ENCODE data around the gene RAPGEF2. TPM values are rescaled to one million over a fixed set of nuclear protein-coding genes. Genes with fewer than 3 reads are reported as not detected.

RAPGEF2 gene
- total and polyA plus RNA-seq, 7 donors: 4.6 to 35.2 (median 20.4) TPM

GRCh38 chr4:159239629-159240028, 136.8 kb downstream of the RAPGEF2 start:
- no peaks in the 10 kb centered on the region for H3K27me3 ChIP-seq (ENCODE audit: insufficient read depth in 3 of 3, low read length in 2 of 3)
- intact Hi-C loops (cut with DNase I): no loop called here
- no peak overlapping the region for H3K27ac ChIP-seq
- H3K9me3 ChIP-seq: no peaks in the 10 kb centered on the region
- ATAC-seq: no peak
- TF ChIP-seq, protein P1, sequence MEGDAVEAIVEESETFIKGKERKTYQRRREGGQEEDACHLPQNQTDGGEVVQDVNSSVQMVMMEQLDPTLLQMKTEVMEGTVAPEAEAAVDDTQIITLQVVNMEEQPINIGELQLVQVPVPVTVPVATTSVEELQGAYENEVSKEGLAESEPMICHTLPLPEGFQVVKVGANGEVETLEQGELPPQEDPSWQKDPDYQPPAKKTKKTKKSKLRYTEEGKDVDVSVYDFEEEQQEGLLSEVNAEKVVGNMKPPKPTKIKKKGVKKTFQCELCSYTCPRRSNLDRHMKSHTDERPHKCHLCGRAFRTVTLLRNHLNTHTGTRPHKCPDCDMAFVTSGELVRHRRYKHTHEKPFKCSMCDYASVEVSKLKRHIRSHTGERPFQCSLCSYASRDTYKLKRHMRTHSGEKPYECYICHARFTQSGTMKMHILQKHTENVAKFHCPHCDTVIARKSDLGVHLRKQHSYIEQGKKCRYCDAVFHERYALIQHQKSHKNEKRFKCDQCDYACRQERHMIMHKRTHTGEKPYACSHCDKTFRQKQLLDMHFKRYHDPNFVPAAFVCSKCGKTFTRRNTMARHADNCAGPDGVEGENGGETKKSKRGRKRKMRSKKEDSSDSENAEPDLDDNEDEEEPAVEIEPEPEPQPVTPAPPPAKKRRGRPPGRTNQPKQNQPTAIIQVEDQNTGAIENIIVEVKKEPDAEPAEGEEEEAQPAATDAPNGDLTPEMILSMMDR (IDR thresholded peaks at IDR 0.05): no peak
- WGBS, 3 donors: 90 to 96% (median 90%) methylated on average over 2 of the region's 2 CpGs
- peaks cover 43% of the 10 kb centered on the region for H3K4me1 ChIP-seq
- H3K4me3 ChIP-seq: no peak overlapping the region
- DNase-seq: no peak
- peaks cover 0 to 10% of the 10 kb centered on the region in 2 donors for H3K36me3 ChIP-seq (ENCODE audit: insufficient read depth in 1 of 2, low read depth in 1 of 2)

GRCh38 chr4:159240046-159240445, 137.2 kb downstream of the RAPGEF2 start:
- peaks cover 39% of the 10 kb centered on the region for H3K4me1 ChIP-seq
- no peak for ATAC-seq
- H3K36me3 ChIP-seq (ENCODE audit: insufficient read depth in 1 of 2, low read depth in 1 of 2): peaks cover 0 to 10% of the 10 kb centered on the region in 2 donors
- intact Hi-C loops (cut with DNase I): no loop called here
- whole genome bisulfite sequencing, 3 donors: 80 to 87% (median 82%) methylated on average over 4 of the region's 4 CpGs
- TF ChIP-seq, protein P1 (IDR thresholded peaks at IDR 0.05): no peak
- H3K27ac ChIP-seq: no peak overlapping the region
- no peaks in the 10 kb centered on the region for H3K9me3 ChIP-seq
- no peak for DNase-seq
- no peaks in the 10 kb centered on the region for H3K27me3 ChIP-seq (ENCODE audit: insufficient read depth in 3 of 3, low read length in 2 of 3)
- no peak overlapping the region for H3K4me3 ChIP-seq

- H3K9me3 ChIP-seq: no peaks in the 10 kb centered on the region
- H3K4me3 ChIP-seq: no peak overlapping the region
- no peak overlapping the region for H3K27ac ChIP-seq
- no peaks in the 10 kb centered on the region for H3K27me3 ChIP-seq (ENCODE audit: insufficient read depth in 3 of 3, low read length in 2 of 3)
- TF ChIP-seq, protein P1 (IDR thresholded peaks at IDR 0.05): no peak
- H3K36me3 ChIP-seq (ENCODE audit: insufficient read depth in 1 of 2, low read depth in 1 of 2): peaks cover 0 to 10% of the 10 kb centered on the region in 2 donors
- intact Hi-C loops (cut with DNase I): no loop called here
- ATAC-seq (peak in 1 of 4 donors; percentile 21), DNase-seq (no peak)
- H3K4me1 ChIP-seq: peaks cover 32% of the 10 kb centered on the region
- WGBS, 3 donors: 72 to 79% (median 73%) methylated on average over 3 of the region's 3 CpGs
Measured at GRCh38 chr4:159240687-159241086, 137.8 kb downstream of the RAPGEF2 start.

DNA sequence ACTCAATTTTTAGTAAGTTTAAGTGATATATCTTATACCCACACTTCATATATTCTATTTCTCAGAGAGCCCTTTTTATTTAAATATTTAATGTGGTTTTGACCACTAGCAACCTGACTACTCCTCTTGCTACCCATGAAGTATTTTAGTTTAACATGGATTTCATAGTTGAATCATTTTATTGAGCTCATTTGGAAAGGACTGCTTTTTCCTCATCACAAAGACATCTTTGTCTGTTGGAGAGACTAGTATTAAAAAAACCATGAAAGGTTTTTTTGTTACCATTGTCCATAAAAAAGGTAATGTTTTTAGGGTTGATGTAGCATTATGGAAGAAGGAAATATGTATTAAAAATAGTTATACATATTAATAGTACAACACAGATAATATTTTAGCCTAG, 139.5 kb downstream of the RAPGEF2 start:
- no peak overlapping the region for H3K27ac ChIP-seq
- intact Hi-C loops (cut with DNase I): no loop called here
- no peak for ATAC-seq

More for the DNA sequence above, 139.5 kb downstream of the RAPGEF2 start:
- no peak for DNase-seq
- Histone ChIP-seq H3K4me1 (peaks cover 27% of the 10 kb centered on the region), H3K4me3 (no peak overlapping the region), H3K36me3 (ENCODE audit: insufficient read depth in 1 of 2, low read depth in 1 of 2) (peaks cover 0 to 10% of the 10 kb centered on the region in 2 donors), H3K27me3 (ENCODE audit: insufficient read depth in 3 of 3, low read length in 2 of 3) (no peaks in the 10 kb centered on the region), H3K9me3 (no peaks in the 10 kb centered on the region)
- TF ChIP-seq, protein P1 (IDR thresholded peaks at IDR 0.05): no peak
